GM12891 (cell line): ENCODE data around the gene DPM3.

Source experiments
- POLR2A ChIP-seq: IDR thresholded peaks from 2 replicates; pipeline ENCODE4 v1.6.1; 2011; ENCODE audit warnings: low read depth, low read length, control low read depth
- TAF1 ChIP-seq: IDR thresholded peaks from 2 replicates; pipeline ENCODE4 v1.6.1; 2011; ENCODE audit warnings: low read depth, low read length, control low read depth

- TF ChIP-seq TAF1 (no peak), POLR2A (no peak)
Measured at GRCh38 chr1:155177192-155177917, 37.0 kb upstream of the DPM3 start.
